Activated naive CD4-positive, alpha-beta T cell treated with anti-CD3 and anti-CD28 coated beads, Interleukin-2, amount 10 ng/mL, durations not matched to agents 5 hours and 36 hours (primary cell): Measurements from ENCODE around the gene ARG2. TPM values are rescaled to one million over a fixed set of nuclear protein-coding genes. Genes with fewer than 3 reads are reported as not detected.

Source experiments
- total RNA-seq, 2 experiments: library from RNA; stranded (reverse); gene quantifications; one replicate each; pipeline ENCODE4 v1.2.3, GENCODE V29; 2021

The ARG2 gene
- 1 to 10 TPM; 1.2 to 1.4 TPM for total RNA-seq

GRCh38 chr14:67619446-67620216 lies at the start of gene ARG2:
ARG2 (plus strand) TSS chr14:67619920; CDS start chr14:67619978, 58 bp downstream.

DNA sequence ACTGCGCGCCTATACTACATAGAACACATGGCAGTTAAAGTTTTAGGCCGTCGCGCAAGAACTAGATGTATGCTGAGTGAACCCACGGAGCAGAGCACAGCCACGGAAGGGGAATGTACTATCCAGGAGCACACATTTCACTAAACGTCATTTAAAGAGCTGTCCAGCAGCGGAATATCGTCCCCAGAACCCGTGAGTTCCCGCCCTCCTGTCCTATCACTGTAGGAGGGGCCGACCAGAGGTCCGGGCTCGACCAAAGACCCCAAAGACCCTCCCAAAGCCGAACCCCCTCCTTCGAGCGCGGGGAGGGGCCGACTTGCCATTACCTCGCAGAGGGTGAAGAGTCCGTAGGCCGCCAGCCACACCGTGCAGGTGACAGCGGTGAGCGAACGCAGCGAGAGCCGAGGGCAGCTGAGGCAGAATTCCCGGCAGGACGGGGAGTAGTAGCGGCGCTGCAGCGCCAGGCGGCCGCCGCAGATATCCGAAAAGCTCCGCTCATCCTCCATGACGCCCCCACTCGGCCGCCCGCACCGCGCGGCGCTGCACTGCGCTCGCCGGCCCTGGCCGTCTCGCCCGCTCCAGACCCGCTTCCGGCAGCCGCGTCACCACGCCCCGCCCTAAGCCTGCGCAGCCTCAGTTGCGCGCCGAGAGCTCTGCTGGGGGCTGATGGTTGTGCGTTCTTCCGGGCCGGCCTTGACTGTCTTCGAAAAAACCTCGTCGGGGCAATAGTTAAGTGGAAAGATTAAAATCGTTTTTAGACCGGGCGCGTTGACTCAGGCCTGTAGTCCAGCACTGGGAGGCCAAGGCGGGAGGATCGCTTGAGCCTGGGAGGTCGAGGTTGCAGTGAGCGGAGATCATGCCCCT lies 19.8 kb upstream of the ARG2 start, which contains the start of gene PIGH:
Gene PIGH, minus strand, starts transcription at position 571 of the 864 bp plus-strand sequence. Its CDS starts 65 bp downstream, at position 506.

DNA sequence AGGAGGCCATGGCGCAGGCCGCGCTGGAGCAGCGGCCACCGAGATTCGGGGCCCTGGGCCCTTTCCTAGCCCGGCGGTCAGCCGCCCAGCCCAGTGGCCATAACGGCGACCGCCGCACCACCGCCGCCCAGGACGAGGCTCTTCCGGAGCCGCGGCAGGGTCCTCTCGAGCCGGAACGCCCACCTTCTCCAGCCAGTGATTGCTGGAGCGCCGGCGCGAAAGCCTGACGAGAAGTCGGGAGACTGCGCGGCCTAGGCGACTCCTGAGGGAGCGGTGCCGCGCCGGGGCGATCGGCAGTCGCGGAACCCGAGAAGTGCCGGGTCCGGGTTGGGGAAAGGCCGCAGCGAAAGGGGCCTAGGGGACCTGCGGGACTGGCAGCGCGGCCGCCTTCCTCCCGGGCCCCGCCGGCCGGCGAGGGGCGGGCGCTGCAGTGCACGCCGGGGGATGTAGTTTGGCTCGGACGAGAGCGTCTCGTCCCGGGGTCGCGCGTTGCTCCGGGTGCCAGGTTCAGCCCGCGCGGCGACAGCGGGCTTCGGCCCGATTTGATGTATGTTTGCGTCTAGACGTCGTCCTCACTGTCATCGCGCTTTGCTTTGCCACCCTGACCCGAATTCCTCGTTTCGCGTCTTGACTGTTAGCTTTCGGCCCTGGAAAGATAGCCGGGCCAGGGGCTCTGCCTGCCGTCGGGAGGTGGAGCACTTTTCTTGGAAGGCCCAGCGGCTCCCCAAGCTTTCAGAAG lies 54.9 kb downstream of the ARG2 start, which contains the start of gene VTI1B:
Gene VTI1B, minus strand, starts transcription at position 153 of the 739 bp plus-strand sequence. Its CDS starts 143 bp downstream, at position 10.

GRCh38 chr14:67695394-67695949 lies 75.8 kb downstream of the ARG2 start, which contains the start of gene RDH11:
RDH11 (minus strand) TSS chr14:67695764; CDS start chr14:67695703, 61 bp downstream.

Other genes starting within 250 kb of the ARG2 start
- gene PLEK2, start 207.8 kb upstream of the ARG2 start, total RNA-seq: under 1 TPM; 0.40 to 0.63 TPM
- 10 to 100 TPM; 12.2 to 15.2 TPM for gene TMEM229B, start 131.2 kb upstream of the ARG2 start, total RNA-seq
- gene PLEKHH1, start 86.6 kb upstream of the ARG2 start, total RNA-seq: under 1 TPM; 0.53 to 0.77 TPM
- gene PIGH, start 19.7 kb upstream of the ARG2 start, total RNA-seq: 10 to 100 TPM; 18.0 to 18.6 TPM
- gene VTI1B, start 54.7 kb downstream of the ARG2 start, total RNA-seq: 10 to 100 TPM; 58.4 to 64.1 TPM
- 10 to 100 TPM; 45.0 to 48.5 TPM for gene RDH11, start 75.8 kb downstream of the ARG2 start, total RNA-seq
- not detected for gene RDH12, start 82.0 kb downstream of the ARG2 start, total RNA-seq
- gene ZFYVE26, start 196.7 kb downstream of the ARG2 start, total RNA-seq: 10 to 100 TPM; 21.2 to 22.0 TPM
- gene RAD51B, start 199.9 kb downstream of the ARG2 start, total RNA-seq: 10 to 100 TPM; 25.5 to 28.8 TPM